Stimulated activated memory B cell treated with anti-CD40 and anti-IgM and Interleukin-4, amounts not matched to agents 10 μg/mL and 1 μg/mL and 100 μg/mL, for 72 hours (primary cell): ENCODE measurements around the gene FAM90A26.
"Not testable (repeated sequence)": the region's sequence is repeated elsewhere in the genome, so short reads cannot be mapped to it uniquely, and the experiment has no call there.

Experiments used
- ATAC-seq: fragments of 150-1000 bp; cut with Tn5 transposase; 2 replicates; pipeline ENCODE4 v1.10.0; 2021
- H3K27ac Mint-ChIP-seq: one replicate; pipeline ENCODE4 v1.8.0; 2022; ENCODE audit warnings: mild to moderate bottlenecking, mixed read lengths
- H3K27me3 Mint-ChIP-seq: one replicate; pipeline ENCODE4 v1.8.0; 2022; ENCODE audit warnings: mixed read lengths
- H3K36me3 Mint-ChIP-seq: one replicate; pipeline ENCODE4 v1.8.0; 2022; ENCODE audit warnings: mixed read lengths
- H3K4me1 Mint-ChIP-seq: one replicate; pipeline ENCODE4 v1.8.0; 2022; ENCODE audit warnings: mixed read lengths
- H3K4me3 Mint-ChIP-seq: one replicate; pipeline ENCODE4 v1.8.0; 2022; ENCODE audit warnings: mild to moderate bottlenecking, moderate library complexity, mixed read lengths
- H3K9me3 Mint-ChIP-seq: one replicate; pipeline ENCODE4 v1.8.0; 2022; ENCODE audit warnings: mixed read lengths

FAM90A26 gene

DNA sequence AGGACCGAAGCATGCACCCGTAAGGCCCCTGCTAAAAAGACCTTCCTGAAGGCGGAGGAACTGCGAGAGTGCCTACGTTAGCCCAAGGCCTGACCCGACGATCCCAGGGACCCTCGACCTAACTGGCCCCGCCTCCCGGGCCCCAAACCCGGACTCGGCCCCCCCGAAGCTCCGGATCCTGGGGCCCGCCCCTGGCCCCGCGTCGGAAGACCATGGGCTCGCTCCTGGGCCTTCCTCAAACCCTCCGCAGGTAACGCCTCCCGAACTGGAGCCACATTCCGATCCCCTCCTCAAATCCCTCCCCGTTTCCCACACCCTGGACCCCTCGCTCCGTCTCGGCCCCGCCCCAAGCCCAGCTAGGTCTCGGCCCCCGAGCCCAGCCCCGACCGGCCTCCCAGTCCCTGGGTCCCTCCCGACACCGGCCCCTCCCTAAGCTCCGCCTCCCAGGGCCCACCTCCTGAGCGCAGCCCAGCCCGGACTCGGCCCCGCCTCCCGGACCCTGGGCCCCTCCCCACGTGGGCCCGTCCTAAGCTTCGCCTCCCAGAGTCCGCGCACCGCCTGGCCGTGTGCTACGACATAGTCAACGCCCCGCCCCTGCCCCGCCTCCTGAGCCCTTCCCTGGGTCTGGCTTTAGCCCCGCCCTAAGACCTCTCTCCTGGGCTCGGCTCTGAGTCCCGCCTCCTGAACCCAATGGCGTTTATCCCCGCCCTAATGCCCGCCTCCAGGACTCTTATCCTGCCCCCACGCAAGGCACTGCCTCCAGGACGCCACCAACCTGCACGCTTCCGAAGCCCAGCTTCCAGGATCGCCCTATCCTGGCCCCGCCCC is 17.8 kb upstream of the FAM90A26 start:
- not testable (repeated sequence) for H3K9me3 Mint-ChIP-seq, H3K36me3 Mint-ChIP-seq, H3K4me1 Mint-ChIP-seq, H3K27me3 Mint-ChIP-seq
- peak; percentile 97 for ATAC-seq
- peak overlapping the region; percentile 88 for H3K27ac Mint-ChIP-seq
- H3K4me3 Mint-ChIP-seq, result peak overlapping the region; percentile 95

DNA sequence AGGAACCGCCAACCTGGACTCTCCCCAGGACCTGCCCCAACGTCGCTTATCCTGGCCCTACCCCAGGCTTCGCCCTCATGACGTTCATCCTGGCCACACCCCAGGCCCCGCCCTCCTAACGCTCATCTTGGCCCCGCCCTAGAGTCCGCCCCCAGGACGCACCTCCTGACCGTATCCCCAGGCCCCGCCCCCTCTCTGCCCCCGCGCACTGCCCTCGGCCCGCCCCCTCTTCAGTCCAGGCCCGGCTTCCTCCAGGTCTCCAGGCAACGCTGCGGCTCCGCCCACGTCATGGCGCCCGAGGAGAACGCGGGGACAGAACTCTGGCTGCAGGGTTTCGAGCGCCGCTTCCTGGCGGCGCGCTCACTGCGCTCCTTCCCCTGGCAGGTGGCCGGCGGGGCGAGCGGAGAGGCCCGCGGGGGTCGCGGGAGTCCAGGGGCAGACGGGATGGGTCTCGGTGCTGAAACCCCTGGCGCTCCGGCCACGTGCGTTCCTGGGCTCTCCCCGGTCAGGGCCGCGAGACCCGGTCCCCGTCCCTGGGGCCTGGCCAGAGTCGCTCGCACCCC is 17.1 kb upstream of the FAM90A26 start:
- Mint-ChIP-seq H3K27ac (peak overlapping the region; percentile 88), H3K4me3 (peak overlapping the region; percentile 95)
- H3K36me3 Mint-ChIP-seq, H3K9me3 Mint-ChIP-seq, H3K27me3 Mint-ChIP-seq, H3K4me1 Mint-ChIP-seq: not testable (repeated sequence)
- ATAC-seq, result peak; percentile 100

DNA sequence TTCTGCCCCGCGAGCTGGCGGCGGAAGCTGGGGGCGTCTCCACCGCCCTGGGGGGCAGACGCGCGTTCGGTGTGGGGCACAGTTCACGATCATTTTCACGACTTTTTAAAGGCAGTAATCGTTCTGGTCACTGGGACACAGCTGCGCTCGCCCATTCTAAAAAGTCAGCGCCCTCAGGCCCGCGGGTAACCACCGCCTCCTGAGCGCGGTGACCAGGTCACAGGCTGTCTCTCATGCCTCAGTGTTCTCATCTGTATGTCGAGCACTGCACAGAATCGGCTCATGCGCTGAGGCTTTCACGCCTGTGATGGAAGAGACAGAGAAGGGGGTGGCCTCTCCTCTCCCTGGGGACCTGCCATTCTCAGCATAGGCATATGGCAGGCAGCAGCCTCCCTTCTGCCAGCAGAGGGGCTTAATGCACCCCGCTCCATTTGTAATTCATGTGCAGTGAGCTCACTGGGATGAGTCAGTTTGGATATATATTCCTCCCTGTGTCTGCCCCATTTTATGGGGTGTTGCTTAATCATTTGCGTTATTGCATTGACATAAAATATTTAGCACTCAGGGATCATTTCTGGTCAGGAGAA is 16.5 kb upstream of the FAM90A26 start:
- not testable (repeated sequence) for ATAC-seq, H3K9me3 Mint-ChIP-seq, H3K36me3 Mint-ChIP-seq, H3K4me1 Mint-ChIP-seq, H3K27me3 Mint-ChIP-seq
- Mint-ChIP-seq H3K4me3 (peak overlapping the region; percentile 95), H3K27ac (peak overlapping the region; percentile 88)

DNA sequence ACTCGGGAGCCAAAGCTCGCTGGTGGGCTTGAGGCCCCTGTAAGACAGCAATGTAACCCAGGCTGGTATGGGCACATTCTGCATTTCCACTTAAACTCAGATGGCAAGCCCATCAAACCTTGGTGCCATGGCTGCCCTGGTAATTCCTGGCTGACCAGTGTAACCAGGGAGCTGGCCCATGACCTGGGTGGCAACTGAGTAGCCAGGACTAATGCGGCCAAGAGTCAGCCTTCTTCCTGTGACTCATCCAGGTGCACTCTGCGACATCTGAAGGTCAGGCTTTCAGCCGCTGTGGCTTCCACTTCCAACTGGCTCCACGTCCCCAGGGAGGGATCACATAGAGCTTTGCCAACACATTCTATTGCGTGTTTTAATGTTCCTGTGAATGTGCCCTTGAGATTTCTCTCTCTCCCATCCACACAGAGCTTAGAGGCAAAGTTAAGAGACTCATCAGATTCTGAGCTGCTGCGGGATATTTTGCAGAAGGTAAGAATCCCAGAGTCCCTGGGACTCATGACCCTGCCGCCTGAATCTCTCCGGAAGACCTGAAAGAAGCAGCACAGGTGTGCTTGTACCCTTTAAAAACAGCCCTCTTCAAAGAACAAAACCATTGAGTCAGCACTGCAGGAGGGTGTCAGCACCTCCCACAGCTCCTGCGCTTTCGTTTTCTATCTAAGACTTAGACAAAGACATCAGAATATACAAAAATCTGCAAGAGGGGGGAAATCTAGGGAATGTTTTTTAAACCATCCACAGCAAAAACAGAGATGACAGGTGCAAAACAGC is 14.9 kb upstream of the FAM90A26 start:
- not testable (repeated sequence) for H3K4me3 Mint-ChIP-seq, H3K4me1 Mint-ChIP-seq, H3K27me3 Mint-ChIP-seq, ATAC-seq, H3K9me3 Mint-ChIP-seq, H3K36me3 Mint-ChIP-seq, H3K27ac Mint-ChIP-seq

DNA sequence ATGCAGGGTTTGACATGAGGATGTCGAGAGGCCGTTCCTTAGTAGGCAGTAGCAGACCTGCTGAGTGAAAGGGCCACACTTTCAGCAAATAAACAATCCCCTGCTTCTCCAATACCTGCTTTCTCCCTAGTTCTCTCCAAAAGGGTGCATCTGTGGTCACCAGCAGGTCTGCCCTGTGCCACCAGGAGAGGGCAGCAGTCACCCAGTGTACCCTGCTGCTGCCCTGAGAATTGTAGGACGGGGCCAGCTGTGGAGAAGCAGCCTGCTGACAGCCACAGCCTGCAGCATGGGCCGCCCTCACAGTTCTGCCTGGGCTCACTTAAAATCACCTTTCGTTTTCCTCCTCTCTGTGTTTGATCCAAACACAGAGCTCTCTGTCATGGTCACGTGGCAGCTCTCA is 11.8 kb upstream of the FAM90A26 start:
- H3K9me3 Mint-ChIP-seq, H3K36me3 Mint-ChIP-seq, ATAC-seq, H3K27me3 Mint-ChIP-seq, H3K4me3 Mint-ChIP-seq, H3K27ac Mint-ChIP-seq, H3K4me1 Mint-ChIP-seq: not testable (repeated sequence)

DNA sequence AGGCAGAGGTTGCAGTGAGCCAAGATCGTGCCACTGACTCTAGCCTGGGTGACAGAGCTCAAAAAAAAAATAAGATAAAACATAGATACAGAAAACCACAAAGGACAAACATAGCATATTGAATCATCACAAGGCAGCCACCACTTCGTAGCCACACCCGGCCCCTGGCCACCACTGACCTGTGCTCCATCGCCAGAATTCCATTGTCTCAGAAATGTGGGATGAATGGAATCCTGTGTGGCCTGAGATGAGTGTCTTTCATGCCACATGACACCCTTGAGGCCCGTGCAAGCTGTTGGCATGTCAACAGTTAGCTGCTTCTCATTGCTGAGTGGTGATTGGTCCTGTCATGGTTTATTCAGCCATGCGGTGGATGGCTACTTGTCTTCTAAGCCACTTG is 10.2 kb upstream of the FAM90A26 start:
- not testable (repeated sequence) for H3K9me3 Mint-ChIP-seq, H3K4me3 Mint-ChIP-seq, ATAC-seq, H3K27me3 Mint-ChIP-seq, H3K36me3 Mint-ChIP-seq, H3K4me1 Mint-ChIP-seq, H3K27ac Mint-ChIP-seq

DNA sequence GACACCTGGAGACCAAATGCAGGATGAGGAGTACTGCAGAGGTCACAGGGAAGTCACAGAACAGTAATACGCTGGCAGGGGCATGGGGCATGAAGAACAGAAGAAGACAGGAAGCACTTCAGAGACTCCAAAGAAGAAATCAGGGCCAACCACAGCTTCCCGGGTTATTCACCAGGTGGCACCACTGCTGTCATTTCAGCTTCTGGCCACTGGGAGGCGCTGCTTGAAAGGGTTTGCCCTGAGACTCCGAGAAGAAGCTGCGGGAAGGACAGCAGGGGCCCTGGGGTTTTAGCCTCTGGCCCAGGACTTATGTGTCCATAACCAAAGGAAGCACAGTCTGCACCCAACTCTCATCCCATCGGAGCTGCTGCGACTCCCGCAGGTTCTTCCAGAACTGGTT is 4.2 kb upstream of the FAM90A26 start:
- H3K36me3 Mint-ChIP-seq, H3K9me3 Mint-ChIP-seq, H3K27ac Mint-ChIP-seq, ATAC-seq, H3K27me3 Mint-ChIP-seq, H3K4me1 Mint-ChIP-seq, H3K4me3 Mint-ChIP-seq: not testable (repeated sequence)

DNA sequence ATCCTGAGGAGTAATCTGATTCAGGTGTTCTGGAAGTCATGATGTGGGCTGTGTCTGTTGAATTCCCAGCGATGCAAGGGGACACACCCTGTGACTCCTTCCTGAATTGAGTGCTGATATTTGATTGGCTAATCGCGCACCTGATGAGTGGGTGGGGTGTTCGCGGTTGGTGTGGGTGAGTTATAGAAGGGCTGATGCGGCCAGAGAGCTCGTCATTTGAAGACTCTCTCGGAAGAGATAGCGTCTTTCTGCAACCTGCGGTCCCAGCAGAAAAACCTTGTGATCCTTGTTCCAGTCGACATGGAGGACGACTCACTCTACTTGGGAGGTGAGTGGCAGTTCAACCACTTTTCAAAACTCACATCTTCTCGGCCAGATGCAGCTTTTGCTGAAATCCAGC is 40.1 kb downstream of the FAM90A26 start, which contains the start of gene USP17L10:
Gene USP17L10, plus strand, starts transcription at position 301 of the 400 bp plus-strand sequence. Its CDS starts 0 bp downstream, at position 301.
- H3K27ac Mint-ChIP-seq, H3K4me3 Mint-ChIP-seq, ATAC-seq, H3K36me3 Mint-ChIP-seq, H3K4me1 Mint-ChIP-seq, H3K9me3 Mint-ChIP-seq, H3K27me3 Mint-ChIP-seq: not testable (repeated sequence)

DNA sequence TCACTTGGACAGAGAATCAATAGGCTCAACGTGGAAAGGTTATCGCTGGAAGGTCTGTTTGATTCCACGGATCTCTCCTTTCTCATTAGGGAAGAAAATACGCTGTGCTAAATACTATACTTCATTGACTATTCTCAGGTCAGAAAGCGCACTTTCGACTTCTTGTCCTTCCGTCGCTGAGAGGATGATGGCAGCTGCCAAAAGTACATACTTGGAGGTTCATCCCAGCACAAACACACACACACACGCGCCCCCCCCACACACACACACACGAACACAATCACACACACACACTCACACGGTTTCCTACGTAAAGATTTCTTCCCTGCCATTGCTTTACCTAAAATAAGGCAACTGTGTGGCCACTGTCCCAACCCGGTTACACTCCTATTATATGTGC is 44.5 kb downstream of the FAM90A26 start:
- H3K9me3 Mint-ChIP-seq, H3K27me3 Mint-ChIP-seq, ATAC-seq, H3K4me3 Mint-ChIP-seq, H3K27ac Mint-ChIP-seq, H3K4me1 Mint-ChIP-seq, H3K36me3 Mint-ChIP-seq: not testable (repeated sequence)

DNA sequence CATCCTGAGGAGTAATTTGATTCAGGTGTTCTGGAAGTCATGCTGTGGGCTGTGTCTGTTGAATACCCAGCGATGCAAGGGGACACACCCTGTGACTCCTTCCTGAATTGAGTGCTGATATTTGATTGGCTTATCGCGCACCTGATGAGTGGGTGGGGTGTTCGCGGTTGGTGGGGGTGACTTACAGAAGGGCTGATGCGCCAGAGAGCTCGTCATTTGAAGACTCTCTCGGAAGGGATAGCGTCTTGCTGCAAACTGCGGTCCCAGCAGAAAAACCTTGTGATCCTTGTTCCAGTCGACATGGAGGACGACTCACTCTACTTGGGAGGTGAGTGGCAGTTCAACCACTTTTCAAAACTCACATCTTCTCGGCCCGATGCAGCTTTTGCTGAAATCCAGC is 44.9 kb downstream of the FAM90A26 start, which contains the start of gene USP17L11:
Gene USP17L11, plus strand, starts transcription at position 301 of the 400 bp plus-strand sequence. Its CDS starts 0 bp downstream, at position 301.
- not testable (repeated sequence) for H3K4me3 Mint-ChIP-seq, H3K27ac Mint-ChIP-seq, H3K36me3 Mint-ChIP-seq, H3K4me1 Mint-ChIP-seq, H3K9me3 Mint-ChIP-seq, ATAC-seq, H3K27me3 Mint-ChIP-seq

DNA sequence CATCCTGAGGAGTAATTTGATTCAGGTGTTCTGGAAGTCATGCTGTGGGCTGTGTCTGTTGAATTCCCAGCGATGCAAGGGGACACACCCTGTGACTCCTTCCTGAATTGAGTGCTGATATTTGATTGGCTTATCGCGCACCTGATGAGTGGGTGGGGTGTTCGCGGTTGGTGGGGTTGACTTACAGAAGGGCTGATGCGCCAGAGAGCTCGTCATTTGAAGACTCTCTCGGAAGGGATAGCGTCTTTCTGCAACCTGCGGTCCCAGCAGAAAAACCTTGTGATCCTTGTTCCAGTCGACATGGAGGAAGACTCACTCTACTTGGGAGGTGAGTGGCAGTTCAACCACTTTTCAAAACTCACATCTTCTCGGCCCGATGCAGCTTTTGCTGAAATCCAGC is 49.6 kb downstream of the FAM90A26 start, which contains the start of gene USP17L12:
Gene USP17L12, plus strand, starts transcription at position 301 of the 400 bp plus-strand sequence. Its CDS starts 0 bp downstream, at position 301.
- not testable (repeated sequence) for H3K4me3 Mint-ChIP-seq, H3K27ac Mint-ChIP-seq, ATAC-seq, H3K4me1 Mint-ChIP-seq, H3K27me3 Mint-ChIP-seq, H3K9me3 Mint-ChIP-seq, H3K36me3 Mint-ChIP-seq

DNA sequence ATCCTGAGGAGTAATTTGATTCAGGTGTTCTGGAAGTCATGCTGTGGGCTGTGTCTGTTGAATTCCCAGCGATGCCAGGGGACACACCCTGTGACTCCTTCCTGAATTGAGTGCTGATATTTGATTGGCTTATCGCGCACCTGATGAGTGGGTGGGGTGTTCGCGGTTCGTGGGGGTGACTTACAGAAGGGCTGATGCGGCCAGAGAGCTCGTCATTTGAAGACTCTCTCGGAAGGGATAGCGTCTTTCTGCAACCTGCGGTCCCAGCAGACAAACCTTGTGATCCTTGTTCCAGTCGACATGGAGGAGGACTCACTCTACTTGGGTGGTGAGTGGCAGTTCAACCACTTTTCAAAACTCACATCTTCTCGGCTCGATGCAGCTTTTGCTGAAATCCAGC is 54.4 kb downstream of the FAM90A26 start, which contains the start of gene USP17L13:
Gene USP17L13, plus strand, starts transcription at position 301 of the 400 bp plus-strand sequence. Its CDS starts 0 bp downstream, at position 301.
- H3K27ac Mint-ChIP-seq, H3K4me3 Mint-ChIP-seq, H3K9me3 Mint-ChIP-seq, H3K27me3 Mint-ChIP-seq, ATAC-seq, H3K36me3 Mint-ChIP-seq, H3K4me1 Mint-ChIP-seq: not testable (repeated sequence)
